ENCODE data around the gene OLFML3.
"Not testable (repeated sequence)": the region's sequence is repeated elsewhere in the genome, so short reads cannot be mapped to it uniquely, and the experiment has no call there.

OLFML3 gene

DNA sequence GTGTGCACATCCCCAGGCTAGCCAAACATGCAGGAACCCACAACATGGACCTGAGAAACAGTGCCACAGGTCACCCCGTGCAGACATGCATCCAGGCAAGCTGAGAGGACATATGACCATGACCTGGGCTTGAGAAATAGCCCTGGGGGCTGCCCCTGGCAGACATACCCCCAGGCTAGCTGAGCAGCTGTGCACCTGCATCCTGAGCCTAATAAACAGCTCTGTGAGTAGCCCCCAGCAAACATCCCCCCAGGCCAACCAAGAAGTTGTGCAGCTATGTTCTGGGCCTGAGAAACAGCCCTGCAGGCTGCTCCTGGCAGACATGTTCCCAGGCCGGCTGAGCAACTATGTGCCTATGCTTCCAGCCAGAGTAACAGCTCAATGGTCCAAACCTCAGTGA lies 14.5 kb downstream of the OLFML3 start:
- no peak for DNase-seq

- no peak for DNase-seq
Measured at GRCh38 chr1:113995382-113995781, 16.1 kb downstream of the OLFML3 start.

DNA sequence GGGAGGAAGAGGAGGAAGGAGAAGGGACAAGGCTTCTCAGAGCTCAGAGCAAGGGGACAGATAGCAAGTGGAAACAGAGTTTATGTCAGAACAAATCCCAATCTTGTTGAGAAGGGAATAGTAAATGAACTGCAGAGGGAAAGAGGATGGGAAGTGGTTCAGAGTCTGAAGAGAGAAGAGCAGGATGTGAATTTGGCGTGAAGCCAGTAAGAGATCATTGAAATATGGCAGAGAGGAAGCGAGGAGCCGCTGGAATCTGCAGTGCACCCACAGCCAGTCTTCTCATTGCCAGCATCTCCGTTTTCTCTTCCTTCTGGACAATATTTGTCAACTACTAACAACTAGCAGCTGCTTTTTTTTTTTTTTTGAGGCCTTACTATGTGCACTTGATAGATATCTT lies 19.1 kb downstream of the OLFML3 start:
- peak in 1 of 2 experiments; percentile 17 for DNase-seq

GRCh38 chr1:113999233-113999632 lies 20.0 kb downstream of the OLFML3 start:
- no peak for DNase-seq

- peak; percentile 19 to 76 for DNase-seq
Measured at GRCh38 chr1:113999799-114000198, 20.5 kb downstream of the OLFML3 start.

- DNase-seq: peak; percentile 57 to 59
Measured at GRCh38 chr1:114000406-114000805, 21.1 kb downstream of the OLFML3 start.

DNA sequence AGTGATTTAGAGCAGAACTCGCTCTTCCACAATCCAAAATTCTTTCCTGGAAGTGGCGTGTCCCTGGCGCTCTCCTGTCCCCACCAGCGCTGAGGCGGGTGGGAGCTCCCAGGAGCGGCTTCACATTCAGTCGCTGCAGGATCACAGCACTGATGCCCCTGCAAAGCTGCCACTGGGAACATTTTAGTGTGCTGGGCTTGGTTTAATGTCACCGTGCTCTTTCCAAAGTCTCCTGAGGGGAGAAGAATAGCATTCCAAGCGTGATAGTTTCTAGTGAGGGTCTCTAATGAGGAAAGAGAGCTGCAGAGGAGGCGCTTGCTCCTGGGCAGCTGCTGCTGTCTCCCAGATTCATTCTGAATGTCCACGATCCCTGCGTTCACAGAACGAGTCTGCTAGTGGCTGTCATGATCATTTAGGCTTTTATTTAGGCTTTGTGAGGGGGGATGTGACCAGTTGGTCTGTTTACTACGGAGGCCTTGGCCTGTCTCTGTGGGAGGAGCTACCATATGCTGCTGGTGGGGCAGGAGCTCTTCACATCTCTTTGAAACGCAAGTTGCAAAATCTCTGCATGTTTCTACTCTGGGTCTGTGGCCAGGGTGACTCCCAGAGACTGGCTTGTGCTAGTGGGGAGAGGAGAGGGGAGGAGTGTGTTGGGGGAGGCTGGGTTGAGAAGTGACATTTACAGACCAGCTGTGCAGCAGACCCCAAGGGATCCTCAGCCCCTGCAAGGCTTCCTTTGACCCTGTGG lies 23.4 kb downstream of the OLFML3 start:
- DNase-seq: no peak

DNA sequence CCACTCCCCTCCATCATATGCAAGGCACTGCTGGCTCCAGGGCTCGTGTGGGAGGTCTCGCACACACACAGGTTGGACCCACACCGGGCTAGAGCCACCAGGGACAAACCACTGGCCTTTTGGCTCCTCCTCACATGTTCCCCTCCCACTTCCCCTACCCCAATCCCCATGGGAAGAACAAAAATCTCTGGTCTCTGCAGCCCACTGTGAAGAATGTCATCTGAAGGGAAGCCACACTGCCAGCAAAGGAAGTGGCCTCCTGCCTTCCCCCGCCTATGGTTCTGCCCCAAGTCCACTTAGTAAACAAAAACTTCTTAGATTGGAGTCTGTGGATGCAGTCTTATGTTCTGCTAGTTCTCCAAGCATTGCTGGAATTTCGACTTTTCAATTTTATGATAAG lies 24.2 kb downstream of the OLFML3 start:
- no peak for DNase-seq

DNA sequence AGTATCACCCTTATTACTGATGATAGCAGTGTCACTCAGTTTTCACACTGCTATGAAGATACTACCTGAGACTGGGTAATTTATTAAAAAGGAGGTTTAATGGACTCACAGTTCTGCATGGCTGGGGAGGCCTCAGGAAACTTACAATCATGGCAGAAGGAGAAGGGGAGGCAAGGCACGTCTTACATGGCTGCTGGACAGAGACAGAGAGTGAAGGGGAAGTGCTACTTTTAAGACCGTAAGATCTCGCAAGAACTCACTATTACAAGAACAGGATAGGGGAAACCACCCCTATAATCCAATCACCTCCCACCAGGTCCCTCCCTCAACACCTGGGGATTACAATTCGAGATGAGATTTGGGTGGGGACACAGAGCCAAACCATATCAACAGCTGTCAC lies 27.6 kb downstream of the OLFML3 start:
- not testable (repeated sequence) for DNase-seq

GRCh38 chr1:114008480-114008941 lies 29.2 kb downstream of the OLFML3 start:
- peak in 1 of 2 experiments; percentile 16 for DNase-seq

DNA sequence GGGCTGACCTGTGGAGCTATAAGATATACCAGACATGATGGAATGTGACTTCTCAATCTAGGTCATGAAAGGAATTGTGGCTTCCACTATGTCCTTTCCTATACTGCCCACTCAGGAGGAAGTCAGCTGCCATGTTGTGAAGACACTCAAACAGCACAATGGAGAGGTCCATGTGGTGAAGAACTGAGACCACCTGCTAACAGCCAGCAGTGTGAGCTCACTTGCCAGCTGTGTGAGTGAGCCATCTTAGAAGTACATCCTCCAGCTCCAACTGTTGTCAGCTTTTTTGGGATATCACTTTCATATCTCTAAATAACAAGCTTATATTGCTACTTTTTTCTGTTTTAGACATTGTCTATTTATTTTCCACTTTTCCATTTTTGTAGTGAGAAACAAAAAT lies 29.7 kb downstream of the OLFML3 start:
- no peak for DNase-seq

- no peak for DNase-seq
Measured at GRCh38 chr1:114009393-114009792, 30.1 kb downstream of the OLFML3 start.

- DNase-seq: no peak
Measured at GRCh38 chr1:114010433-114011184, 31.3 kb downstream of the OLFML3 start.

DNA sequence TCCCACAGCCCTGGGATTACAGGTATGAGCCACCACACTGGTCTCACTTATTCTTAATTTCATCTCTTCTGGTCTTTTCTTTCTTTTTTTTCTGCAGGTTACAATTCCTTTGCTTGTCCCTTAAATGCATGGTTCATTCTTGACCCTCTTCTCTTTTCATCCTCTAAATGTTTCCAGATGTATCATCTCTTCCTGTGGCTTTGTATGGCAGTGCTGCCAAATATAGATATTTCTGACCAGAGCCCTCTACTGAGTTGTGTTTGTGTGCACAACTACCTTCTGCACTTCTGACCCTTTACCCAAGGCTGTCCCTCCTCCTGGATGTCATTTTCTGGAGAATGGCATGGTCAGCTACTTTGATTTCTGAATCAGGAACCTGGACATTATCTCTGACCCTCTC lies 32.5 kb downstream of the OLFML3 start:
- no peak for DNase-seq

GRCh38 chr1:114015075-114015474 lies 35.8 kb downstream of the OLFML3 start:
- DNase-seq: no peak

DNA sequence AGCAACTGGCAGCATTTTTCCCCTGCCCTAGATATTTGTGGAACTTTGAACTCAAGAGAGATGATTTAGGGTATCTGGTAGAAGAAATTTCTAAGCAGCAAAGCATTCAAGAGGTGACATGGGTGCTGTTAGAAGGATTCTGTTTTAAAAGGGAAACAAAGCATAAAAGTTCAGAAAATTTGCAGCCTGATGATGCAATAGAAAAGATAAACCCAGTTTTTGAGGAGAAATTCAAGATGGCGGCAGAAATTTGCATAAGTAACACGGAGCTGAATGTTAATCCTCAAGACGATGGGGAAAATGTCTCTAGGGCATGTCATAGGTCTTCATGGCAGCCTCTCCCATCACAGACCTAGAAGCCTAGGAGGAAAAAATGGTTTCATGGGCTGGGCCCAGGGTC lies 40.5 kb downstream of the OLFML3 start:
- not testable (repeated sequence) for DNase-seq

DNA sequence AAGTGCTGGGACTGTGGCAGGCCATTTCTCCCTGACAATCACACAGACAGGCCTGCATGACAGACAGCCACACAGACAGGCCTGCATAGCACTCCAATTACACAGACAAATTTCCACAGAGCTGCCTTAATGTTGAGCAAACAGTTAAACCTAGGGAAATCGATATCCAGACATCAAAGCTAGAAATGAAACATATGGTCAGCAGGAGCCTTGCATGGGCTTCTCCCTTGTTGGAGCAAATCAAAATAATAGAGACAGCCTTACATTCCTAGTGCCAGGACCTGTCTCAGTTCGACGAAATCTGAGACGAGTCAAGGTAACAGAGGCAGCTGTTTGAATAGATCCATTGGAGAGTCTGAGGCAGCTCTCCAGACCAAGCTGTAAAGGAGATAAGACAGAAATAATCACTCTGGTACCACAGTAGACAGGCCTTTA lies 42.4 kb downstream of the OLFML3 start:
- no peak for DNase-seq

GRCh38 chr1:114022877-114023276 lies 43.6 kb downstream of the OLFML3 start:
- no peak for DNase-seq

DNA sequence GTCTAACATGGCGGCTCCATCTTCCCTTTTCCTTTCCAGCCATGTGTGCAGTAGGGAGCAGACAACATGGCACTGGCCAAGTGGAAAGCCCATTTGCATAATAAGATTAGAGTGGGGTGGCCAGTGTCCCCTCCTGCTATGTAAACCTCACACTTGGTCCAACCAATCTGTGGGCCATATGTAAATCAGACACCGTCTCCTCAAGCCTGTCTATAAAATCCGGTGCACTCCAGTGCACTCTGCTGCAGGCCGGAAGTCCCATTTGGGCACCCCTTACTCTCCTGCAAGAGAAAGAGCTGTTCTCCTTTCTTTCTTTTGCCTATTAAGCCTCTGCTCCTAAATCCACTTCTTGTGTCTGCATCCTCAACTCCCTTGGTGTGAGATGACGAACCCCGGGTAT lies 44.1 kb downstream of the OLFML3 start:
- peak; percentile 50 to 57 for DNase-seq

- no peak for DNase-seq
Measured at GRCh38 chr1:114024049-114024448, 44.8 kb downstream of the OLFML3 start.

DNA sequence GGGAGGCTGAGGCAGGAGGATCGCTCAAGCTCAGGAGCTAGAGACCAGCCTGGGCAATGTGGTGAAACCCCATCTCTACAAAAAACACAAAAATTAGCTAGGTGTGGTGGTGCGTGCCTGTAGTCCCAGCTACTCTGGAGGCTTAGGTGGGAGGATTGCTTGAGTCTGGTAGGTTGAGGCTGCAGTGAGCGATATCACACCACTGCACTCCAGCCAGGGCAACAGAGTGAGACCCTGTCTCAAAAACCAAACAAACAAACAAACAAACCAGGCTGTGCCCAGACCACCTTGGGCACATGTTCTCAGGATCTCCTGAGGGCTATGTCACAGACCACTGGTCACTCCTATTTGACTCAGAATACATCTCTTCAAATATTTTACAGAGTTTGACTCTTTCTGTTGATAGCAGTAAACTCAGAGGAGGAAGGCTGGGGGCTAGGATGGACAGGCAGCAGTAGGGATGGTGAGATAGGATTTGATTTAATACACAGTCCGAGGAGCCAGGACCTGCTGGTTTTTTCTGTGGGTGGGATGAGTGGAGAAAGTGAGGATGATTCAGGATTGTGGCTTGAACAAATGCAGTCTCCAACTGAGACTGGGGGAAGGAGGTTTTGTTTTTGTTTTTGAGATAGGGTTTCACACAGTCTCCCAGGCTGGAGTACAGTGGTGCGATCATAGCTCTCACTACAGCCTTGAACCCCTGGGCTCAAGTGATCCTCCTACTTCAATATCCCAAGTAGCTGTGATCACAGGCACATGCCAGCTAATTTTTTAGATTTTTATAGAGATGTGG lies 46.5 kb downstream of the OLFML3 start:
- no peak for DNase-seq

DNA sequence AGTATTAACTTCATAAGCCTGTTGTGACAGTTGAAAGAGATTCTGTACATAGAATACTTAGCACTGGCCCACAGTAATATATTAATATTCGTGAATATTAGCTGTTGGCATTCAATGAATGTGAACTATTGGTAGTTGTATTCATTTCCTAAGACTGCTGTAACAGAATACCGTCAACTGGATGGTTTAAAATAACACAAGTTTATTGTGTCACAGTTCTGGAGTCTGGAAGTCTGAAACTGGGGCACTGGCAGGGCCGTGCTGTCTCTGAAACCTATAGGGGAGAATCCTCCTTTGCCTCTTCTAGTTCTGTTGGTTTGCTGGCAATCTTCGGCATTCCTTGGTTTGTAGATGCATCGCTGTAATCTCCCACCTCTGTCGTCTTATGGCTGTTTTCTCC lies 47.5 kb downstream of the OLFML3 start:
- DNase-seq: no peak

Data from NCI-H526 (cell line).